Measurements from ENCODE around the gene PEA15.

The PEA15 gene

GRCh38 chr1:160239582-160240299, 34.6 kb downstream of the PEA15 start:
- no peak for DNase-seq (ENCODE audit: low spot score)

GRCh38 chr1:160243767-160244166, 38.6 kb downstream of the PEA15 start:
- no peak for DNase-seq (ENCODE audit: low spot score)

DNA sequence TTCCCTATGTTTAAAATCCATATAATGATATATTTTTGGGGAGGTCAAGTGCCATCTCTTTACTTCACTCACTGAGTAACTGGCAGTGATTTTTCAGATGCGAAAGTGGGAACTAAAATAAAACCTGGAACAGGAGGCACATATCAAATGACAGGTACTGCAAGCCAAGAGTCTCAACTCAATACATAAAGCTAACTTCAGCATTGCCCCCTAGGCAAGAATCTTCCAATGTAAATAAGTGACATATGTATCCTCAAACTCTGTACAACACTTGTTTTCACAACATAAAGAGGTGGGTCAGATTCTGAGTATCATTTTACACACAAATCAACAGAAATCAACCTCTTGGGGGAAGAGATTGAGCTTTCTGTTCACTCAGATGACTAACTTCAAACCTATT, 39.0 kb downstream of the PEA15 start:
- DNase-seq (ENCODE audit: low spot score), result no peak

- no peak for DNase-seq (ENCODE audit: low spot score)
These were observed 40.2 kb downstream of the PEA15 start for GRCh38 chr1:160245434-160245833.

GRCh38 chr1:160247053-160247452, 41.9 kb downstream of the PEA15 start:
- no peak for DNase-seq (ENCODE audit: low spot score)

- no peak for DNase-seq (ENCODE audit: low spot score)
These were observed 45.8 kb downstream of the PEA15 start for GRCh38 chr1:160251011-160251410.

- DNase-seq (ENCODE audit: low spot score), result peak; percentile 61
These were observed 46.7 kb downstream of the PEA15 start for GRCh38 chr1:160251687-160252526.

GRCh38 chr1:160255781-160256300, 50.7 kb downstream of the PEA15 start:
- DNase-seq (ENCODE audit: low spot score), result no peak

DNA sequence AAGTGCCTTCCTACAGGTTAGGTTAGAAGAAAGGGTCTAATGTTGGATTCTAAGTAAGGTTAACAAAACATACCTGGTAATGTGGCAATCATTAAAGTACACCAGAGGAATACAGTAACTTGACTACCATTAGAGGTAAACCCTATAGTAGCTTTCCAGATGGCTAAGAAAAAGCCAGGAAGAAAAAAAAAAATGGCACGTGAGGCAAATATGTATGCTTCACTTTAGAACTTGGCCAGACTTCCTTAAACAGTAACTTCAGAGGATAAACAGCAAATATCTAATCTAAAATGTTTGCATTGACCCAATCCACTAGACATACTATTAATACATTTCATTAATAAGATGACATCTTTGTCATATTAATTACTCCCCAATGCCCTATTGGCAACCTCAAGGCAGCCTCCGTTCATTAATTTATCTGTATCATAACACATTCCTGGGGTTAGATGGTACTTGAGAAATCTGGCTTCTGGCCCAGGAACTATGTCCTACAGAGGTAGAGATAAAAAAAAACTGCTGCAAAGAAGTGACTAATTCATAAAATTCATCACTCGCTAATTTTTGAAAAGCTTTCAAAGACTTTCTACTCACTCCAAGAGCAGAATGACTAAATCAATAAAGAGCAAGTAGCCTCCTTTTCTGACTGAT, 51.3 kb downstream of the PEA15 start:
- no peak for DNase-seq (ENCODE audit: low spot score)

DNA sequence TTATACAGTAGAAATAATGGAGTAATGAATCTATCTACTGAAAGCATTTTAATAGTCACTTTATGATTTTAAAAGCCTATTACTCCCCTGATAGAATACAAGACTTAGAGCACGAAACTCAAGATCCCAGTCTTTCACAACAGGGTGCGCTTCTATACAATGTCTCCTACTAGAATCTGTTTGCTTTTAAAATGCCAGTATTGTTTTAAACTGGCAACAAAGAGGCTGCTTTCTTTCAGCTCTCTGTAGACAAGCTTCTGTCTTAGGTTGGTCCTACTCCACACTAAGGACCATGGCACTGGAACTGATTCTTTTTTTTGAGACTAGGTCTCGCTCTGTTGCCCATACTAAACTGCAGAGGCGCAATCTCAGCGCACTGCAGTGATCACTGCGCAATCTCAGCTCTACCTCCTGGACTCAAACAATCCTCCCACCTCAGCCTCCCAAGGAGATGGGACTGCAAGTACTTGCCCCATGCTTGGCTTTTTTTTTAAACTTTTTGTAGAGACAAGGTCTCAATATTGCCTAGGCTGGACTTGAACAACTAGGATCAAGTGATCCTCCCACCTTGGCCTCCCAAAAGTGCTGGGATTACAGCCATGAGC, 52.3 kb downstream of the PEA15 start:
- DNase-seq (ENCODE audit: low spot score), result no peak

DNA sequence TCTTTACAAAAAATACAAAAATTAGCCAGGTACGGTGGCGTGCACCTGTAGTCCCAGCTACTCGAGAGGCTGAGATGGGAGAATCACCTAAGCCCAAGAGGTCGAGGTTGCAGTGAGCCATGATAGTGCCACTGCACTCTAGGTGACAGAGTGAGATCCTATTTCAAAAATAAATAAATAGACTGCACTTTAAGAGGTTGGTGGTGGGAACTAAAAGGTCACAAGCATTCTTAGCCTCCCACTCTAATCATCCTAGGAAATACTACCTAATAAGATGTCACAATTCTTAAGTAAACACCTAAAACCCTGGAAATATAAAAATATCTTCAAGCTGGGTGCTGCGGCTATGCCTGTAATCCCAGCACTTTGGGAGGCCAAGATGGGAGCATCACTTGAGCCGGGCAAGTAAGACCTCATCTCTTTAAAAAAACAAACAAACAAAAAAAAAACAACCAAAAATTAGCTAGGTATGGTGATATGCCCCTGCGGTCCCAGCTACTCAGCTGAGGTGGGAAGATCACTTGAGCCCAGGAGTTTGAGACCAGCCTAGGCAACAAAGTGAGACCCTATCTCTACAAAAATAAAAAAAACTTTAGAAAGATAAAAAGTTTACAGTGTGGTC, 53.1 kb downstream of the PEA15 start:
- no peak for DNase-seq (ENCODE audit: low spot score)

DNA sequence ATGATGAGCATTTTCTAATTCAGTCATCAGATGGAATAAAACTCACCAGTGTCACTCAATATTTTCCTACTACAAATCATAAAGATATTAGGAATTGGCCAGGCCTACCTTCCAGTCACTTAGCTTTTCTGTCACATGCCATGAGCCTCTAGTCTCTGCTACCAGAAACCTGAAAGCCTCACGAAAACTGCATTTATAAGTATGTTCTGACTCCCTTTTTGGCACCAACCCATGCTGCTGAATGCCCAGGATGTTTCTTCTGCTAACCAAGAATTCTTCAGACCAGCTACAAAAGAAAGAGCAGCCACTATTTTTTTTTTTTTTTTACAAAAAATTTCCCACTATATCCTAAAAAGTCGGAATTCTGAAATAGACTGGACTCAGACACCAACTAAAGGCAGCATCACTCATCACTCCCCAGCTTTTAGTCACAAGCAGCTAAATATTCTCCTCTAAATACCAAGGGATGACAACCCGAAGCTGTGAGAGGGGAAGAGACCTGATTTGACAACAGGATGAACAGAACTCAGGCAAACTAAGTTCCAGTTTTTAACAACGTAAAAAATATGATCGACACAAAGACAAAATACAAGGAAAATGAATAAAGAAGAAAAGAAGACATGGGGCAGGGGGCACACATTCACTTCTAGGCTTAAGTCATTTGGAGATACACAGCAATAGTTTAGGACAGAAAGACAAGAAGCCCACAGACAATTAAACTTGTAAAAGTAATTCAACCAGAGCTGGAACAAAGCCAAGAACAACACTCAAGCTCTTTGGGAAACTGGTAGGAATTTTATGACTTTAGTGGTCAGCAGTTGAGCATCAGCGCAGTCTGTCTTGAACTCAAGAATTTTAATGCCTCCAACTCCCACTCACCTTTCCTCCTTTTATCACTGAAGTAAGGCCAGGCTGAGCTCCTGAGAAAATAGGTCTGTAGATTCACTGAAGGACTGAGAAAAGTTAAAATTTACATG, 55.5 kb downstream of the PEA15 start:
- DNase-seq (ENCODE audit: low spot score), result no peak

GRCh38 chr1:160261556-160261892, 56.3 kb downstream of the PEA15 start:
- DNase-seq (ENCODE audit: low spot score), result peak; percentile 55

DNA sequence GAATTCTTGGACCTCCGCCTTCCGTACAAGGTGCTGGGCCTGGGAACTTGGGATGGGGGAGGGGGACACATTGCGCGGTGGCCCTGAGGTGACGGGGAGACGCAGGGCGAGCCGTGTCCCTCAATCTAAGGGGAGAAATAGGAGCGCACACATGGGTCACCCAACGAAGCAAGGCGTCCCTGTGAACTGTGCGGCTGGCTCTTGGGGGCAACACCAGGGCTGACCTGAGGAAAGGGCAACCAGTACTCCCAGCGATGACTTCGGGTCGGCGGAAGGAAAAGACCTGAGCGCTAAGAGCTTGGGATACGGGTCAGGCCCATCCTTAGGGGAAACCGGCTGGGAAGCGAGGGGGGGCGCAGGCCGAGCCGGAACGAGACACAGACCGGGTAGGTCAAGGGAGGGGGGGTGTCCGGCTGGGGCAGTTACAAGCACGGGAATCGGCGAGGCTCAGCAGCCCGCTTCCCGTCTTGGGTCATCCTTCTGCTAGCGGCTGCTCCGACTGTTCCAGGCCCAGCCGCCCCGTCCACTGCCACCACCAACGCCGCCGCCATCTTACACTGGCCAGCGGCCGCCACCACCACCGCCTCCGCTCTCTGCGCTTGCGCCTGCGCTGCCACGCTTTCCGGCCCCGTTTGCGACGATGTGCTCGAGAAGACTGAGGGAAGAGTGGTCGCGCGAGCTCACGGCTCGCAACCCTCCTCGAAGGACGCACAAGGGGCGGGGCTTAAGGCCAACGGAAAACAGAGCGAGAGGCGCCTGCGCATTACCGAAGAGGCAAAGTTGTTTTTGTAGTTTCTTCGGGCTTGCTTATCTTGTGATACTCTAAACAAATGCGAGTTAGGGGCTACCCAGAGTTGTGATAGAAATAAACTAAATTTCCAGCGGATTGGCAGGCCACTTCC, 57.0 kb downstream of the PEA15 start, which contains the start of gene DCAF8:
Gene DCAF8, minus strand, starts transcription at position 657 of the 902 bp plus-strand sequence. CDS start 18,541 bp downstream, outside the sequence.
- DNase-seq (ENCODE audit: low spot score), result peak; percentile 68

DNA sequence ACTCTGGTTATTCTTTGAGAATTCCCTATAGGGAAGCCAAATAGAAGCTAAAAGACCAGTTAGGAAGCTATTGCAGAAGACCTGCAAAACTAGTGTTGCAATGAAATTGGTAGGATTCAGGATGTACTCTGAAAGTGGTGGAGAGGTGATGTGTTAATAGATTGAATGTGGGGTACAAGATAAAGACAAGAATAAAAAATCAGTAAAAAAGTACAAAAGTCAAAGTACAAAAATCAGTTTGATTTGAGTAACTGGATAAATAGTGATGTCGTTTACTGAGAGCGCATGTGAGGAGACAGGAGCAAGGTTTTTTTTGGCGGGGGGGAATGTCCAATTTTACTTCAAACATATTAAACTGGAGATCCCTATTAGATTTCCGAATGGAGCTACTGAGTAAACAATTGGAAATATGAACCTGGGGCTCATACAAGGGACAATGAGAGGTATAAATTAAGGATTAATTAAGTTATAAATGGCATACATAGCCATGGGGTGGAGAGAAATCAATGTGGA, 59.7 kb downstream of the PEA15 start:
- no peak for DNase-seq (ENCODE audit: low spot score)

Data from HuH-7.5 (cell line).